ENCODE data around the gene FABP1.

Gene FABP1

DNA sequence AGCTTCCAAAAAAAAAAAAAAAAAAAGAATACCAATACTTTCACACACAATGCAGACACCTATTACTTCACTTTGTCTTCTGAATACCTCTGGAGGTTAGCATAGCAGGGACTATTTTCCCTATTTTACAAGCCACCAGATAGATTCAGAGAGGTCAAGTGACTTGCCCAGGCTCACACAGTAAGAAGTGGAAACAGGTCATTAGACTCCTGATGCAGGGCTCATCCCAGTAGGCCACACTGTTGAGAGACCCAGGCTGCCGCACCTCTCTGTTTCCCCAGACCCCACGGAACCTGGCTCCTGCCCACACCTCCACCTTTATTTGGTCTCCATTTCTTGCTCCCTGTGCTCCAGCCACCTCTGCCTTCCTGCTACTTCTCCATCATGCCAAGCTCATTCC is 40.8 kb downstream of the FABP1 start:
- TF ChIP-seq, protein P1, sequence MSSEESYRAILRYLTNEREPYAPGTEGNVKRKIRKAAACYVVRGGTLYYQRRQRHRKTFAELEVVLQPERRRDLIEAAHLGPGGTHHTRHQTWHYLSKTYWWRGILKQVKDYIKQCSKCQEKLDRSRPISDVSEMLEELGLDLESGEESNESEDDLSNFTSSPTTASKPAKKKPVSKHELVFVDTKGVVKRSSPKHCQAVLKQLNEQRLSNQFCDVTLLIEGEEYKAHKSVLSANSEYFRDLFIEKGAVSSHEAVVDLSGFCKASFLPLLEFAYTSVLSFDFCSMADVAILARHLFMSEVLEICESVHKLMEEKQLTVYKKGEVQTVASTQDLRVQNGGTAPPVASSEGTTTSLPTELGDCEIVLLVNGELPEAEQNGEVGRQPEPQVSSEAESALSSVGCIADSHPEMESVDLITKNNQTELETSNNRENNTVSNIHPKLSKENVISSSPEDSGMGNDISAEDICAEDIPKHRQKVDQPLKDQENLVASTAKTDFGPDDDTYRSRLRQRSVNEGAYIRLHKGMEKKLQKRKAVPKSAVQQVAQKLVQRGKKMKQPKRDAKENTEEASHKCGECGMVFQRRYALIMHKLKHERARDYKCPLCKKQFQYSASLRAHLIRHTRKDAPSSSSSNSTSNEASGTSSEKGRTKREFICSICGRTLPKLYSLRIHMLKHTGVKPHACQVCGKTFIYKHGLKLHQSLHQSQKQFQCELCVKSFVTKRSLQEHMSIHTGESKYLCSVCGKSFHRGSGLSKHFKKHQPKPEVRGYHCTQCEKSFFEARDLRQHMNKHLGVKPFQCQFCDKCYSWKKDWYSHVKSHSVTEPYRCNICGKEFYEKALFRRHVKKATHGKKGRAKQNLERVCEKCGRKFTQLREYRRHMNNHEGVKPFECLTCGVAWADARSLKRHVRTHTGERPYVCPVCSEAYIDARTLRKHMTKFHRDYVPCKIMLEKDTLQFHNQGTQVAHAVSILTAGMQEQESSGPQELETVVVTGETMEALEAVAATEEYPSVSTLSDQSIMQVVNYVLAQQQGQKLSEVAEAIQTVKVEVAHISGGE (tag by site-specific recombination; conservative IDR thresholded peaks at IDR 0.05; ENCODE audit: low read depth) = no peak
- TF ChIP-seq ZNF155 (tag by site-specific recombination; IDR thresholded peaks at IDR 0.05) (no peak), SP7 (tag by site-specific recombination; IDR thresholded peaks at IDR 0.05) (no peak), GLI4 (tag by site-specific recombination; IDR thresholded peaks at IDR 0.05) (no peak), HOXA7 (CRISPR knock-in tag; IDR thresholded peaks at IDR 0.05; ENCODE audit: borderline replicate concordance) (no peak), PRDM1 (tag by site-specific recombination; IDR thresholded peaks at IDR 0.05) (no peak), ZFP37 (tag by site-specific recombination; IDR thresholded peaks at IDR 0.05) (no peak), ZNF571 (tag by site-specific recombination; IDR thresholded peaks at IDR 0.05) (no peak), SETDB1 (IDR thresholded peaks at IDR 0.05; ENCODE audit: insufficient read length, low read length) (no peak), ZNF350 (tag by site-specific recombination; IDR thresholded peaks at IDR 0.05) (no peak), KLF7 (tag by site-specific recombination; IDR thresholded peaks at IDR 0.05; ENCODE audit: borderline replicate concordance) (no peak), ZNF843 (tag by site-specific recombination; IDR thresholded peaks at IDR 0.05) (no peak), TCF7L2 (IDR thresholded peaks at IDR 0.05; ENCODE audit: borderline replicate concordance, low read depth, low read length) (no peak), ZNF302 (tag by site-specific recombination; IDR thresholded peaks at IDR 0.05; ENCODE audit: low read depth) (no peak), ZBTB48 (tag by site-specific recombination; IDR thresholded peaks at IDR 0.05) (no peak), KLF16 (tag by site-specific recombination; IDR thresholded peaks at IDR 0.05) (no peak), ZNF501 (tag by site-specific recombination; IDR thresholded peaks at IDR 0.05) (no peak), SALL2 (tag by site-specific recombination; IDR thresholded peaks at IDR 0.05; ENCODE audit: borderline replicate concordance) (no peak)
- TF ChIP-seq, protein P2, sequence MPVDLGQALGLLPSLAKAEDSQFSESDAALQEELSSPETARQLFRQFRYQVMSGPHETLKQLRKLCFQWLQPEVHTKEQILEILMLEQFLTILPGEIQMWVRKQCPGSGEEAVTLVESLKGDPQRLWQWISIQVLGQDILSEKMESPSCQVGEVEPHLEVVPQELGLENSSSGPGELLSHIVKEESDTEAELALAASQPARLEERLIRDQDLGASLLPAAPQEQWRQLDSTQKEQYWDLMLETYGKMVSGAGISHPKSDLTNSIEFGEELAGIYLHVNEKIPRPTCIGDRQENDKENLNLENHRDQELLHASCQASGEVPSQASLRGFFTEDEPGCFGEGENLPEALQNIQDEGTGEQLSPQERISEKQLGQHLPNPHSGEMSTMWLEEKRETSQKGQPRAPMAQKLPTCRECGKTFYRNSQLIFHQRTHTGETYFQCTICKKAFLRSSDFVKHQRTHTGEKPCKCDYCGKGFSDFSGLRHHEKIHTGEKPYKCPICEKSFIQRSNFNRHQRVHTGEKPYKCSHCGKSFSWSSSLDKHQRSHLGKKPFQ (tag by site-specific recombination; IDR thresholded peaks at IDR 0.05) = no peak
- TF ChIP-seq, protein P3, sequence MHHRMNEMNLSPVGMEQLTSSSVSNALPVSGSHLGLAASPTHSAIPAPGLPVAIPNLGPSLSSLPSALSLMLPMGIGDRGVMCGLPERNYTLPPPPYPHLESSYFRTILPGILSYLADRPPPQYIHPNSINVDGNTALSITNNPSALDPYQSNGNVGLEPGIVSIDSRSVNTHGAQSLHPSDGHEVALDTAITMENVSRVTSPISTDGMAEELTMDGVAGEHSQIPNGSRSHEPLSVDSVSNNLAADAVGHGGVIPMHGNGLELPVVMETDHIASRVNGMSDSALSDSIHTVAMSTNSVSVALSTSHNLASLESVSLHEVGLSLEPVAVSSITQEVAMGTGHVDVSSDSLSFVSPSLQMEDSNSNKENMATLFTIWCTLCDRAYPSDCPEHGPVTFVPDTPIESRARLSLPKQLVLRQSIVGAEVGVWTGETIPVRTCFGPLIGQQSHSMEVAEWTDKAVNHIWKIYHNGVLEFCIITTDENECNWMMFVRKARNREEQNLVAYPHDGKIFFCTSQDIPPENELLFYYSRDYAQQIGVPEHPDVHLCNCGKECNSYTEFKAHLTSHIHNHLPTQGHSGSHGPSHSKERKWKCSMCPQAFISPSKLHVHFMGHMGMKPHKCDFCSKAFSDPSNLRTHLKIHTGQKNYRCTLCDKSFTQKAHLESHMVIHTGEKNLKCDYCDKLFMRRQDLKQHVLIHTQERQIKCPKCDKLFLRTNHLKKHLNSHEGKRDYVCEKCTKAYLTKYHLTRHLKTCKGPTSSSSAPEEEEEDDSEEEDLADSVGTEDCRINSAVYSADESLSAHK (tag by site-specific recombination; IDR thresholded peaks at IDR 0.05) = no peak
- H3K9me3 ChIP-seq (ENCODE audit: control insufficient read depth, insufficient read depth, low read depth, low read length) = no peaks in the 10 kb centered on the region
- ChIA-PET POLR2A (interaction anchor here (0.6 kb wide), 1 partner anchor 51 kb away, joined by 3 read pairs; no protein-coding TSS in a partner anchor), CTCF (interaction anchor here (0.6 kb wide), 1 partner anchor 27 kb away, joined by 3 read pairs; no protein-coding TSS in a partner anchor)
- no peak overlapping the region for H3K4me3 ChIP-seq (ENCODE audit: low read depth, low read length)
- H3K27ac ChIP-seq (ENCODE audit: extremely low read depth, low read depth, low read length) = no peak overlapping the region
- no peaks in the 10 kb centered on the region for H3K4me1 ChIP-seq (ENCODE audit: control insufficient read depth, insufficient read depth, low read length)
- no peaks in the 10 kb centered on the region for H3K36me3 ChIP-seq (ENCODE audit: control insufficient read depth in 2 of 2, insufficient read depth in 1 of 2, low read length in 2 of 2)
